HG03457 (cell line): Measurements from ENCODE around the gene ROMO1.
"Not testable (repeated sequence)": the region's sequence is repeated elsewhere in the genome, so short reads cannot be mapped to it uniquely, and the experiment has no call there.

Source experiments
- ATAC-seq: cut with Tn5 transposase; IDR thresholded peaks from one replicate; pipeline ENCODE4 v1.9.1; 2021; ENCODE audit warnings: moderate number of reproducible peaks; ENCODE audit not compliant: unreplicated experiment

Gene ROMO1

GRCh38 chr20:35729836-35730582 is 30.8 kb downstream of the ROMO1 start:
- ATAC-seq: no peak

- no peak for ATAC-seq
These were observed 31.6 kb downstream of the ROMO1 start for GRCh38 chr20:35730583-35731468.

GRCh38 chr20:35731469-35731788 is 32.2 kb downstream of the ROMO1 start:
- ATAC-seq: no peak

- ATAC-seq: no peak
These were observed 32.8 kb downstream of the ROMO1 start for GRCh38 chr20:35731862-35732643.

- no peak for ATAC-seq
These were observed 33.4 kb downstream of the ROMO1 start for GRCh38 chr20:35732644-35732982.

GRCh38 chr20:35734374-35734773 is 35.2 kb downstream of the ROMO1 start:
- ATAC-seq: no peak

GRCh38 chr20:35734777-35735649 is 35.8 kb downstream of the ROMO1 start:
- ATAC-seq: no peak

- no peak for ATAC-seq
These were observed 36.7 kb downstream of the ROMO1 start for GRCh38 chr20:35735826-35736470.

- ATAC-seq: no peak
These were observed 38.7 kb downstream of the ROMO1 start for GRCh38 chr20:35737865-35738333.

- ATAC-seq: no peak
These were observed 39.4 kb downstream of the ROMO1 start for GRCh38 chr20:35738410-35739179.

GRCh38 chr20:35739294-35740163 is 40.3 kb downstream of the ROMO1 start:
- ATAC-seq: no peak

- peak; percentile 84 for ATAC-seq
These were observed 42.9 kb downstream of the ROMO1 start, which contains the start of gene RBM39 for GRCh38 chr20:35741892-35742740. Gene RBM39, minus strand, starts transcription at chr20:35742260. Its CDS starts 1,386 bp downstream, at chr20:35740874.

GRCh38 chr20:35742741-35743523 is 43.7 kb downstream of the ROMO1 start:
- ATAC-seq: no peak

GRCh38 chr20:35743693-35744491 is 44.7 kb downstream of the ROMO1 start:
- no peak for ATAC-seq

GRCh38 chr20:35744492-35744841 is 45.3 kb downstream of the ROMO1 start:
- ATAC-seq: not testable (repeated sequence)
